ENCODE results near the gene TMEM30A.

GRCh38 chr6:75318900-75319299, 34.3 kb upstream of the TMEM30A start:
- no peak for TF ChIP-seq EZH2phosphoT487 (IDR thresholded peaks at IDR 0.05; ENCODE audit: borderline replicate concordance)
- TF ChIP-seq, protein P1, sequence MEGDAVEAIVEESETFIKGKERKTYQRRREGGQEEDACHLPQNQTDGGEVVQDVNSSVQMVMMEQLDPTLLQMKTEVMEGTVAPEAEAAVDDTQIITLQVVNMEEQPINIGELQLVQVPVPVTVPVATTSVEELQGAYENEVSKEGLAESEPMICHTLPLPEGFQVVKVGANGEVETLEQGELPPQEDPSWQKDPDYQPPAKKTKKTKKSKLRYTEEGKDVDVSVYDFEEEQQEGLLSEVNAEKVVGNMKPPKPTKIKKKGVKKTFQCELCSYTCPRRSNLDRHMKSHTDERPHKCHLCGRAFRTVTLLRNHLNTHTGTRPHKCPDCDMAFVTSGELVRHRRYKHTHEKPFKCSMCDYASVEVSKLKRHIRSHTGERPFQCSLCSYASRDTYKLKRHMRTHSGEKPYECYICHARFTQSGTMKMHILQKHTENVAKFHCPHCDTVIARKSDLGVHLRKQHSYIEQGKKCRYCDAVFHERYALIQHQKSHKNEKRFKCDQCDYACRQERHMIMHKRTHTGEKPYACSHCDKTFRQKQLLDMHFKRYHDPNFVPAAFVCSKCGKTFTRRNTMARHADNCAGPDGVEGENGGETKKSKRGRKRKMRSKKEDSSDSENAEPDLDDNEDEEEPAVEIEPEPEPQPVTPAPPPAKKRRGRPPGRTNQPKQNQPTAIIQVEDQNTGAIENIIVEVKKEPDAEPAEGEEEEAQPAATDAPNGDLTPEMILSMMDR (conservative IDR thresholded peaks at IDR 0.05; ENCODE audit: low read length) = no peak
